Measurements from ENCODE around the gene ZNF124.
"Not testable (repeated sequence)": the region's sequence is repeated elsewhere in the genome, so short reads cannot be mapped to it uniquely, and the experiment has no call there.

Gene ZNF124

DNA sequence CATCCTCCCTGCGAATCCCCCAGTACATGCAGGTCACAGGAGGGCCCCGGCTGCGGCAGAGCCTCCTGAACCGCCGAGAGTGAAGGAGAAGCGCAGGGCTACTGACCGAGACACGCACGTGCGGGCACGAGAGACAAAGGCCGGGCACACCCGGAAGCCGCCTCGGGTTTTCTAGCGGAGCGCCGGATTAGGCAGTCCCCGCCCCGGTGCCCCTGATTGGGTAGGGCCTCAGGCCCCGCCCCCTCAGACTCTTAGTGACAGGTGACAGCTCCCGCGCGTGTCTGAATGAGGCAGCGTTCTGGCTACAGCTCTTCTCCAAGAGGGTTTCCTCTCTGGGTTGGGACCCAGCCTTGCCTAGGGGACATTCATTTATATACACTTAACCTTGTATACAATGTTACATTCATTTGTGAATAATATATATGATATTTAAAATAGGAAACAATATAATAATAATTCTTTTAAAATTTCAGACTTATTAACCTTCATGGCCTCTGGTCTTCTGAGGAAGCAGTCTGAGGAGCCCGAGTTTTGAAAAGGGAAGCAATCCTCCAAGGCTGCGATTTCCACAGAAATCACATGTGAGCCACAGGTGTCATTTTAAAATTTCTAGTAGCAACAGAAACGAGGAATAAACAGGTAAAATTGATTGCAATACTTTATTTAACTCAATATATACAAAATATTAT lies at the start of gene ZNF124:
Gene ZNF124 (minus strand): TSS at position 146 of the 689 bp plus-strand sequence. CDS start 143 bp downstream, at position 3.
- not testable (repeated sequence) for DNase-seq (ENCODE audit: low read depth, low spot score)

DNA sequence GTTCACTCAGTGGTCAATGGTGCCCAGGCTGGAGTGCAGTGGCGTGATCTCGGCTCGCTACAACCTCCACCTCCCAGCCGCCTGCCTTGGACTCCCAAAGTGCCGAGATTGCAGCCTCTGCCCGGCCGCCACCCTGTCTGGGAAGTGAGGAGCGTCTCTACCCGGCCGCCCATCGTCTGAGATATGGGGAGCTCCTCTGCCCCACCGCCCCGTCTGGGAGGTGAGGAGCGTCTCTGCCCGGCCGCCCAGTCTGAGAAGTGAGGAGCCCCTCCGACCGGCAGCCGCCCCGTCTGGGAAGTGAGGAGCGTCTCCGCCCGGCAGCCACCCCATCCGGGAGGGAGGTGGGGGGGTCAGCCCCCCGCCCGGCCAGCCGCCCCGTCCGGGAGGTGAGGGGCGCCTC lies 48.5 kb upstream of the ZNF124 start:
- DNase-seq (ENCODE audit: low read depth, low spot score), result not testable (repeated sequence)

GRCh38 chr1:247218121-247218651 lies 46.4 kb upstream of the ZNF124 start:
- no peak for DNase-seq (ENCODE audit: low read depth, low spot score)

- no peak for DNase-seq (ENCODE audit: low read depth, low spot score)
Measured at GRCh38 chr1:247216261-247216660, 44.4 kb upstream of the ZNF124 start.

GRCh38 chr1:247212627-247213617 lies 41.1 kb upstream of the ZNF124 start:
- DNase-seq (ENCODE audit: low read depth, low spot score), result no peak

DNA sequence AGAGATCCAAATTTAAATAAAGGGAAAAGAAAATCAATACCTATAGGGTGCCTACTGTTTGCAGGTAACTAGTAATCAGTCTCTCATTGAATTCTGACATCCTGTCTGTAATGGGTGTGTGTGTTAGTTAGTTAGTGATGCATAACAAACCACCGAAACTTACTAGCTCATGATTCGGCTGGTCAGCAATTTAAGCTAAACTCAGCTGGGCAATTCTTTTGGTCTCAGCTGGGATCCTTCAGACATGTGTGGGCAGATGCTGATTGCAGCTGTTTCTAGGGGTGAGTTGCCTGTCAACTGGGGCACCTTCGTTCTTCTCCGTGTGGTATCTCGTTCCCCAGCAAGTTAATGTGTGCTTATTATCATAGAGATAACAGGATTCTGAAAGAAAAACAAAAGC lies 40.2 kb upstream of the ZNF124 start:
- no peak for DNase-seq (ENCODE audit: low read depth, low spot score)

GRCh38 chr1:247211339-247211738 lies 39.5 kb upstream of the ZNF124 start:
- no peak for DNase-seq (ENCODE audit: low read depth, low spot score)

DNA sequence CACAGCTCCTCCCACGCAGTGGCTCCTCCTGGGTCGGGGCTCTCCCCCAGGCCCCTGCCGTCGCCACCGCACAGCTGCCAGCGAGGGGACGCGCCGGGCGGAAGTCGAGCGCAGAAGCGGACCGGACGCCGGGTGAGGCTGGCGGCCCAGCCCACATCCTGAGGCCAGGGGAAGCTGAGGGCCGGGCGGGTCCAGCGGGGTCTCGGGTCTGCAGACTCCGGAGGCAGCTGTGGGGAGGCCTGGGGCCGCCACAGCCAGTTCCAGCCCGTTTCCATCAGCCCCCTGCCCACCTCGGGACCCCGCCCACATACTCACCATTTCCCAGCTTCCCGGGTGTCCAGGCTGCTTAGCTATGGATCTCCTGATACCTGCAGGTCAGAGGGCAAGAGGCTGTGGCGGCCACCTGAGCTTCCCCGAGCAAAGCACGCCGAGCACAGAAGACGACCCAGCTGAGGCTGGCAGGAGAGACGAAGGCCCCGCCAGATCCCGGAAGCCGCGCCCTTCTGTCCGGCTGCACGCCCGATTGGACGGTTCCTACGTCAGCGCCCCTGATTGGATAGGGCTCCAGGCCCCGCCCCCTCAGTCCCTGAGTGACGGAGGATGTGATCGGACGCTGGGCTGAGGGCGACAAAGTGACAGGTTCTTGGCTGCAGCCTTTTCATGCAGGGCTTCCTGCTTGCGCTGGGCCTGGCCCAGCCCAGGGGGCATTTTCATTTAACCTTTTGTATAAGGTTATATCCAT lies 38.7 kb upstream of the ZNF124 start:
- DNase-seq (ENCODE audit: low read depth, low spot score), result peak; percentile 85

DNA sequence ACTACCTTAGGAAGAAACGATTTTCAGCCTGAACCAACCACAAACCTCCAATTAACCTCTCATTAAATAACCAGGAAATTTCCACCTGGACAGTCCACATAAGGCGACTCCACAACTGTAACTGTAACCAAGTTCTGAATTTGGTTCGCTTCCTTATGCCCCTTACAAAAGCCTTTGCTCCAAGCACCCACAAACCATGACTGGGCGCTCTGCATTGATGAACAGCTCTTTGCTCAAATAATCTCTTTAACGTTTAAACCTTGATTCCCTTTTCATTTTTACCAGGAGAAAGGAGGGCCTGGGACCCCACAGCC lies 38.2 kb upstream of the ZNF124 start:
- DNase-seq (ENCODE audit: low read depth, low spot score), result no peak

DNA sequence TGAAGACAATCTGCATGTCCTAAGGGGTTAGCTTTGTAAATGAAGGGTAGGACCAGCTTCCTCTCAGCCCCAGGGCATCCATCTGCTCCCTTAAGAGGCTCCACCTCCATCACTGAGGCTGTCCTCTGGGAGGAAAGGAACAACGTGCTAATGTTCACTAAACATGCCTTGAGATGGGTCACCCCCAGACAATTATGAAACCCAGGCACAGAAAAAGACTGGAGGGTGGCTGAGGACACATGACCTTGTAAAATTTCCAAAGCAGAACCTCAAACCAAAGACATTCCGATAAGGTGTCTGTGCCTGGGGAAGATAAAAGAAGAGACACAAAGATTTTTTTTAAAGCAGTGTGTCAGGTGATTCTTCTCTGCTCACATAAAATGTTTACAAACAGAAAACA lies 37.6 kb upstream of the ZNF124 start:
- DNase-seq (ENCODE audit: low read depth, low spot score), result no peak

DNA sequence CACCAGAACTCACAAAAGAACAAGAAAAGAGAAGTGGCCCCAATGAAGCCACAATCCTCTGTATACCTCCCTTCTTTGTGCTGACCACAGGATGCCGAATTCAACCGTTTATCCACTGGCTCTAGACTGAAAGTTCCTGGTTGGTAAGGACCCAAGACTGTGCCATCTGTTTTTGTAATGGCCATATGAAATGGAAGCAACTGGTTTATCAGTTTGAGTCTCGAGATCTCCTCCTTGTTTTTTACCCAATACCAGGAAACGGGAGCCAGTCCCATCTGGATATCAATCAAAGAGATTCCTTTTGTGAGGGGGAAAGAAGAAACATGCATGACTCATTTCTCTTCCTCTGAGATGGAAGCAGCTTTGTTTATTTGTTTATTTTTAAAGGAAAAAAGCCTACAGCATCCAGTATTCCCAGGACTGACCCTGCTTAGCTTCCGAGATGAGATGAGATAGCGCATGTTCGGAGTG lies 32.4 kb upstream of the ZNF124 start:
- no peak for DNase-seq (ENCODE audit: low read depth, low spot score)

GRCh38 chr1:247198781-247199180 lies 27.0 kb upstream of the ZNF124 start:
- no peak for DNase-seq (ENCODE audit: low read depth, low spot score)

GRCh38 chr1:247193958-247194357 lies 22.1 kb upstream of the ZNF124 start:
- no peak for DNase-seq (ENCODE audit: low read depth, low spot score)

DNA sequence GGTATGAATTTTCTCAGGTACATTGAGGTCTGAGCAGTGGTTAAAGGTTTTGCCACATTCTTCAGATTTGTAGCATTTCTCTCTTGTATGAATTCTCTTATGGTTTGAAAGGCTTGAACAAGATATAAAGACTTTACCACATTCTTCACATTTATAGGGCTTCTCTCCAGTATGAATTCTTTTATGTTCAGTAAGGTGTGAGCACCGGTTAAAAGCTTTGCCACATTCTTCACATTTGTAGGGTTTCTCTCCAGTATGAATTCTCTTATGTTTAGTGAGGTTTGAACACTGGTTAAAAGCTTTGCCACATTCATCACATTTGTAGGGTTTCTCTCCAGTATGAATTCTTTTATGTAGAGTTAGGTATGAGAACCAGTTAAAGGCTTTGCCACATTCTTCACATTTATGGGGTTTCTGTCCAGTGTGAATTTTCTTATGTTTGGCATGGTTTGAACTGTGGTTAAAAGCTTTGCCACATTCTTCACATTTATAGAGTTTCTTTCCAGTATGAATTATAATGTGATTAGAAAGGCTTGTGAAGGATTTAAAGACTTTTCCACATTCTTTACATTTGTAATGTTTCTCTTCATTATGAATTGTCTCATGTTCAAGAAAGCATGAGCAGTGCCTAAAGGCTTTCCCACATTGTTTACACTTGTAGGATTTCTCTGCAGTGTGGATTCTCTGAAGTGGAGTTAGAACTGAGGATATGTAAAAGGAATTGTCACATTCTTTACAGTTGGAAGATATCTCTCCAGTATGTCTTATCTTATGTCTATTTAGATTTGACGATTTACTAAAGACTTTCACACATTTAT lies 18.4 kb upstream of the ZNF124 start:
- no peak for DNase-seq (ENCODE audit: low read depth, low spot score)

- no peak for DNase-seq (ENCODE audit: low read depth, low spot score)
Measured at GRCh38 chr1:247185667-247186066, 13.8 kb upstream of the ZNF124 start.

DNA sequence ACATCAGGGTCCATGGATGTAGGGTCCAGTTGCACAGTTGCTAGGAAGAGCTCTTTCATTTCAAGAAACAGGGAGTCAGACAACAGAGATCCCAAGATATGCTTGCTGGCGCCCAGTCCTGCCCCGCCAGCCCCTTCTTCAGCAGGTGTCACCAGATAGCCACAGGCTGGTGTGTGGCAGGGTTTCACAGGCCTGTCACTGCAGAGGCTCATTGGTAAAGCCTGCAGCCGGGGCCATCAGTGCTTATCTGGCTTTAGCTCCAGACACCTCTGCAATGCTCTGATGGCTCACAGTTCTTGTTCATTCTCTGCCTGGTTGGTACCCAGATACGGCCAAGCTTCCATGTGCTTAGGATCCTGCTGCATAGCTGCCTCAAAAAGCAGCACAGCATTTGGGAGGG lies 12.4 kb upstream of the ZNF124 start:
- DNase-seq (ENCODE audit: low read depth, low spot score), result no peak

- DNase-seq (ENCODE audit: low read depth, low spot score), result no peak
Measured at GRCh38 chr1:247182994-247183393, 11.2 kb upstream of the ZNF124 start.

DNA sequence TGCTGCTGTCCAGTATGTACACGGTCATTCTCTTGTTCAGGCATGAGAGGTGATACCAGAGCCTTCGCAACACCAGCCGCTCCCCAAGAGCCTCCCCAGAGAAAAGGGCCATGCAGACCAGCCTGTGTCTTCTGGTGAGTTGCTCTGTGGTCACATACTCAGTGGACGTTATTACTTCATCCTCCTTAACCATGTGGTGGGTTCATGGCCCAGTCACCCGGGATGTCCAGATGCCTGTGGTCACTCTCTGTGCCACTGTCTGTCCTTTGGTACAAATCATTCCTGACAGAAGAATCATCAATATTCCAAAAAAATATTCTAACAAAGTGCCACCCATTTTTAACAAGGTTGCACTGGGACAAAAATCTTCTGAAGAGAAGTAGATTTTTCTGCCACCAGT lies 8.8 kb upstream of the ZNF124 start:
- DNase-seq (ENCODE audit: low read depth, low spot score), result no peak

GRCh38 chr1:247177755-247178154 lies 5.9 kb upstream of the ZNF124 start:
- no peak for DNase-seq (ENCODE audit: low read depth, low spot score)

- no peak for DNase-seq (ENCODE audit: low read depth, low spot score)
Measured at GRCh38 chr1:247175458-247175857, 3.6 kb upstream of the ZNF124 start.

DNA sequence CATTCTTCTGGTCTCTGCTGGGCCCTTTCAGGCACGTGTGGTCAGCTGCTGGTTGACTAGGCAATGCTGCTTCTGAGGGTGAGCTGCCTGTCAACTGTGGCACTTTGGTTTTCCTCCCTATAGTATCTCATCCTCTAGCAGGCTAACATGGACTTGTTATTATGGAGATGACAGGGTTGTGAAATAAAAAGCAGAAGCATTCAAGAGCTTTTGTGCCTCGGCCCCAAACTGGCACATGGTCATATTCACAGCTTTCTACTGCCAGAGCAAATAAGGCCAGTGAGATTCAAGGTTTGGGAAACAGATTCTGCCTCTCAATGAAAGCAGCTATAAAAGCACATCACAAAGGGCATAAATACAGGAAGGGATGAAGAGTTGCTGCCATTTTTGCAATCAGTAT lies 1.6 kb upstream of the ZNF124 start:
- no peak for DNase-seq (ENCODE audit: low read depth, low spot score)
